Measurements from ENCODE around the gene FBXL3. TPM values are rescaled to one million over a fixed set of nuclear protein-coding genes. Genes with fewer than 3 reads are reported as not detected.

The FBXL3 gene
- 10 to 100 TPM; 13.6 to 31.4 (median 19.7) TPM for total RNA-seq
- long read RNA-seq, partial matches to known transcripts = 1 of 3 reads
- long read RNA-seq, other reads (novel, unspliced or antisense) = 1 of 3 reads

GRCh38 chr13:77026861-77027621 lies at the start of gene FBXL3:
TSS of gene FBXL3 (minus strand) at chr13:77027159. CDS start at chr13:77021860, 5,299 bp downstream.
- WGBS (ENCODE audit: insufficient coverage, low coverage, low lambda C conversion rate, missing lambda C conversion rate) = under 1% methylated on average over 13 of the region's 74 CpGs
- no peaks in the 10 kb centered on the region for H3K27me3 ChIP-seq
- TF ChIP-seq POLR2A (IDR thresholded peaks at IDR 0.05) (peak; percentile 46), CTCF (IDR thresholded peaks at IDR 0.05) (no peak)
- H3K4me1 ChIP-seq = peaks cover 0 to 34% (median 10%) of the 10 kb centered on the region in 4 donors
- no peaks in the 10 kb centered on the region for H3K36me3 ChIP-seq
- peak within 1 kb of the TSS; percentile 97 to 99 (median 98) for H3K27ac ChIP-seq
- intact Hi-C loops (cut with DNase I) = no loop called here
- DNase-seq (peak; percentile 86 to 90 (median 89)), ATAC-seq (peak; percentile 85 to 91 (median 86))
- peak within 1 kb of the TSS; percentile 94 to 96 (median 95) for H3K4me3 ChIP-seq
- H3K9me3 ChIP-seq = no peaks in the 10 kb centered on the region

- DNase-seq (no peak), ATAC-seq (no peak)
- 100% methylated on average over 2 of the region's 2 CpGs for WGBS (ENCODE audit: insufficient coverage, low coverage, low lambda C conversion rate, missing lambda C conversion rate)
- Histone ChIP-seq H3K27ac (no peak overlapping the region), H3K9me3 (no peaks in the 10 kb centered on the region), H3K36me3 (peaks cover 0 to 29% (median 8%) of the 10 kb centered on the region in 4 donors), H3K4me3 (no peak overlapping the region), H3K4me1 (no peaks in the 10 kb centered on the region), H3K27me3 (no peaks in the 10 kb centered on the region)
- intact Hi-C loops (cut with DNase I) = no loop called here
- TF ChIP-seq CTCF (IDR thresholded peaks at IDR 0.05) (no peak), POLR2A (IDR thresholded peaks at IDR 0.05) (no peak)
These were observed 40.6 kb upstream of the FBXL3 start for GRCh38 chr13:77067519-77067918.

GRCh38 chr13:77065461-77066147 lies 38.6 kb upstream of the FBXL3 start:
- intact Hi-C loops (cut with DNase I) = no loop called here
- DNase-seq = no peak
- Histone ChIP-seq H3K27ac (no peak overlapping the region), H3K4me3 (no peak overlapping the region), H3K9me3 (no peaks in the 10 kb centered on the region), H3K27me3 (no peaks in the 10 kb centered on the region), H3K4me1 (peaks cover 0 to 6% (median 0%) of the 10 kb centered on the region in 4 donors), H3K36me3 (peaks cover 0 to 34% (median 8%) of the 10 kb centered on the region in 4 donors)
- 71% methylated on average over 5 of the region's 5 CpGs for WGBS (ENCODE audit: insufficient coverage, low coverage, low lambda C conversion rate, missing lambda C conversion rate)
- peak in 1 of 4 donors; percentile 41 for ATAC-seq
- no peak for TF ChIP-seq POLR2A (IDR thresholded peaks at IDR 0.05)
- TF ChIP-seq CTCF (IDR thresholded peaks at IDR 0.05) = no peak

- H3K36me3 ChIP-seq = peaks cover 0 to 26% (median 4%) of the 10 kb centered on the region in 4 donors
- WGBS (ENCODE audit: insufficient coverage, low coverage, low lambda C conversion rate, missing lambda C conversion rate) = 100% methylated on average over 1 of the region's 1 CpG
- TF ChIP-seq CTCF (IDR thresholded peaks at IDR 0.05) (no peak), POLR2A (IDR thresholded peaks at IDR 0.05) (no peak)
These were observed 35.1 kb upstream of the FBXL3 start for GRCh38 chr13:77062097-77062496.

More at GRCh38 chr13:77062097-77062496, 35.1 kb upstream of the FBXL3 start:
- H3K4me3 ChIP-seq = no peak overlapping the region
- H3K9me3 ChIP-seq = no peaks in the 10 kb centered on the region
- no peaks in the 10 kb centered on the region for H3K27me3 ChIP-seq
- intact Hi-C loops (cut with DNase I) = no loop called here
- ATAC-seq (no peak), DNase-seq (no peak)
- H3K27ac ChIP-seq = no peak overlapping the region
- H3K4me1 ChIP-seq = peaks cover 0 to 11% (median 3%) of the 10 kb centered on the region in 4 donors

All from right lobe of liver (tissue), 6 donors.